HG02610 (cell line): Measurements from ENCODE around the gene PPBP.
"Not testable (repeated sequence)": the region's sequence is repeated elsewhere in the genome, so short reads cannot be mapped to it uniquely, and the experiment has no call there.

Source experiments
- ATAC-seq: cut with Tn5 transposase; IDR thresholded peaks from one replicate; pipeline ENCODE4 v1.9.1; 2021; ENCODE audit warnings: mild to moderate bottlenecking, moderate library complexity; ENCODE audit not compliant: unreplicated experiment

The PPBP gene

DNA sequence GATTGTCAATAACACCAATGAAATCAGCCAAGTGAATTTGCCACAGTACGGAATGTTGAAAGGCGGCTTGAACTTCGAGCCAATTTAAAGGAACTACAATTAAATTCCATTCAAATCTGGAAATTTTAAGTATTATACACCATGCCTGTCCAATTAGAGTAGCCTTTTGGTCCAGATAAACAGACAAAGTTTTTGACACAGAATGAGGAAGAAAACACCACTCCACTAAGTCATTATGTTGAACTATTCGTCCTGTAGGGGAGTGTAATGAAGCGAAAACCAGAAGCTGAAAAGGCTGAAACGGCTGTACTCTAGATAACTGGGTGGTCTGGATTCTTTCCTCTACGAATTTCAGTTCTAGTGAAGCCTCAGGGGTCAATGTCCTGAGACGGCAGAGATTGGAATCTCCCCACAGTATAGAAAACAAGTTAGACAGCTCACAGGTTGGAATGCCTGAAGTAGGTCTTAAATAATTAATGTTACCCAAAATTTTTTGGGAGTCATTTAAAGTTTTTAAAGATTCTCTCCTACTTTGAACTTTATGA lies 37.5 kb downstream of the PPBP start:
- ATAC-seq: not testable (repeated sequence)

DNA sequence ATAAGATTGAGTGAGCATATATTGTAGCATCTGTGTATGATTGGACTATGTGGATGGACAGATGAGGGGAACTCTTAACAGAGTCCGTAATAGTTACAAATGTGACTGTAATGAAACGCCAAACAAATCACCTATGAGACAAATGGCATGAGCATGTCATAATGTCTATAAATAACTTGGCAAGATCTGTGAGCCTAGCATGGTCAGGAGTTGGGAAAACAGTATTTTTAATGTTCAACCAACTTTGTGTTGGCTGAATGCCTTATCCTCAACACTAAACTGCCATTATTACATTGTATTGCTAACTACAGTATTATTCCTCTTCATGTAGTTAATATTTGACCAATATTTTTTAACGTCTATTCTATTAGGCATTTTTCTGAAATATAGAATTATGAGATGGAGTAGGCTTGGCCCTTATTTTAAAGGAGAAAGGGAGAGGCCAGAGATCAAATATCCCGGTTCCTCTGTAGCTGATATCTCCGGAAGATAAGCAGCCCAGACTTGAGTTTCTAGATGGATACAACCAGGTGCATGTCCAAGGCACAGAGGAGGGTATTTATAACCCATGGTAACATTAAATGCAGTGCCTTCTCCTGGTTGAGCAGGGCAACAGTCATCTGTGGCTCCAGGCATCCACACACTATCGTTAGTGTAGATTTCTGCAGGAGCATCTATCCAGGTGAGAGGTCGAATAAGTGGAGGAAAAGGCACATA lies 38.8 kb downstream of the PPBP start:
- no peak for ATAC-seq

DNA sequence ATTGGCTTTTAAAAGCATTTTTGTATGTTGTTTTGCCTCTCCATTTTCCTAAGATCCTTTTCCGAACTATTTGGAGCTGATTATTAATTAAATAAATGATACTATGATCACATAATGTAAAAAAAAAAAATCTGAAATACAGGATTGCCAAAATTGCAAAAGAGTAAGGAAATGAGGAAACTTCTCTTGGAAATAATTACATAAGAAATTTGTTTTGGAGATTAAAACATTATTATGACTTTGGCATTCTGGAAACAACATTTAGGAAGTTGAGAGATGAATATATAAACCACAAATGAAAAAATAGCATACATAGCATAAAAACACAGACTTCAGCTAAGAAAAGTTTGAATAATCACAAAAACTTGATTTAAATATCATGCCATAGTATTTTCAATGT lies 39.7 kb downstream of the PPBP start:
- ATAC-seq: no peak

DNA sequence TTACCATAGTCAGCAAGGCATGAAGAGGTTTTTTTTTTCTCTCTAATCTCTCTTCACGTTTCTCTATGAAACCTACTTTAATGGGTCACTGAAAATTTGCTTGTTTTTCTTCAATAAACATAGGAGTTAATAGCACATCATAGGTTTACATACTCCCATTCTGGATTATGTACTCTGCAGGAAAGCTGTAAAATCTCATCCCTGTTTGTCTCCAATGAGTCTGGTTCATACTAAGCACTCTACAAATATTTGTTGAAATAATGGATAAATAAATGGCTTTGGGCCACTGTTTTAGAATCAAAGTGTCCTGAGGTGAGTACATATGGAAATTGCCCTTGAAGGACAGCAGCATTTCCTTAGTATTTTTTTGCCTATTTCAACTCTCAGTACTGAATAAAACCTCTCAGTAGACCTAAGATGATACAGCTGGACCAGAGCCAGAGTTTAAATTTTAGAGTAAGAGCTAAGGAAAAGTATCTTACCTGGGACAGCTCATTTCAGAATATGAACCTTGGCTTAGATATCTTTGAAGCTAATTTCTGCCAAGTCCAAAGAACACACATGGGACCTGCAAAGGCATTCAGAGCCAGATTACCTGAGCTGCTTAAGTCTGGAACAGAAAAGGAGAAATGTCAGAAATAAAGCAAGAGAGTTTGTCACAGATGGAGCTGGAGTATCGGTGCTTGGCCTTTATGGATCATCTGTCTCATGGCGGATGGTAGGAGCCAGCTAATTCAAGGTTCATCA lies 40.6 kb downstream of the PPBP start:
- ATAC-seq: no peak

DNA sequence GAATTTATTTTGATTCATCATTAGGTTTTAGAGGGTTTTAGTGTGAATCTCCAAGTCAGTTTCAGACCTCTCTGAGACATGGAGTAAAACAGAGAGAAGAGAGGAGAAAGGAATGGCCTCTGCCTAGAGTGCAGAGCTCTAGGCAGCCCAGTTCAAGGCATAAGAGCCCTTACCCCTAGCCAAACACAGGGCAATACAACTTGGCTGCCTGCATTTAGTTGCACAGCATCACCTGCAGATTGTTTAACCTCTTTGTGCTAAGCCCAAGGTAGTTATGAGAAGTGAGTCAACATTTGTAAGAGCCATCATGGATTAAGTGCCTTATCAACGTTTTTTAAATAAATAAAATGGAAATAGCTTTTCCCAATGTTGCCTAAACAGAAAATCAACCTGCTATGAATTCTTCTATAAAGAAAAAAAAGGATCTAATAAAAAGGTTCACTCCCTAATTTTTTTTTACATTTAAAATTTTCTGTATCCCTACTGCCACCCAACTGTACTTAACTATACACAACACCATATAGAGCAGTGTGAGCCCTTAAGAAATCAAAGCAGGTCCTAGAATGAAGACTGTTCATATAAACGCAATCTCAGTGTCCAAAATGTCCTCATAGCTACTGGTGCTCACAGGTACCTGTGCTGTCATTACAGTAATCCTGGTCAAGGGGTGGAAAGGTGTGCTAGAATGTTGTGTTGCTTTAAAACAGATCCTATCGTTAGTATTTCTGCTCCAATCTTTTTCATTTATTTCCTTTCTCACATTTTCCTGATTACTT lies 42.1 kb downstream of the PPBP start:
- ATAC-seq: no peak

DNA sequence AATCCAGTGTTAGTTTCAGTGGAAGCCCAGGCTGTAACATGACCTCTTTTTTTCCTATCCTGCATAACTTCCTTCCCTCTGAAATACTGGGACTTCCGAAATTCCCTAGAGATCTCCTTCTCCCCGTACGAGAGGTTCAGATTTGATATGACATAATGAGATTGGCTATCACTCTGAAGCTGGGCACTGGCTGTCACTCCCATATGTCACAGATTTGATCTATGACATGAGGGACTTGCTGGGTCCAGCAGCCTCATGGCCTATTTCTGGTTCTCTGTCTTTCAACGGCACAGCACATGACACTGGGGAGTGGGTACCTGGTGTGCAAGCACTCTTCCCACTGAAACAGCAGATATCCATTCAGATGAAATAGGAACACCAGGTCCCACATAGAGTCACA lies 42.9 kb downstream of the PPBP start:
- no peak for ATAC-seq

DNA sequence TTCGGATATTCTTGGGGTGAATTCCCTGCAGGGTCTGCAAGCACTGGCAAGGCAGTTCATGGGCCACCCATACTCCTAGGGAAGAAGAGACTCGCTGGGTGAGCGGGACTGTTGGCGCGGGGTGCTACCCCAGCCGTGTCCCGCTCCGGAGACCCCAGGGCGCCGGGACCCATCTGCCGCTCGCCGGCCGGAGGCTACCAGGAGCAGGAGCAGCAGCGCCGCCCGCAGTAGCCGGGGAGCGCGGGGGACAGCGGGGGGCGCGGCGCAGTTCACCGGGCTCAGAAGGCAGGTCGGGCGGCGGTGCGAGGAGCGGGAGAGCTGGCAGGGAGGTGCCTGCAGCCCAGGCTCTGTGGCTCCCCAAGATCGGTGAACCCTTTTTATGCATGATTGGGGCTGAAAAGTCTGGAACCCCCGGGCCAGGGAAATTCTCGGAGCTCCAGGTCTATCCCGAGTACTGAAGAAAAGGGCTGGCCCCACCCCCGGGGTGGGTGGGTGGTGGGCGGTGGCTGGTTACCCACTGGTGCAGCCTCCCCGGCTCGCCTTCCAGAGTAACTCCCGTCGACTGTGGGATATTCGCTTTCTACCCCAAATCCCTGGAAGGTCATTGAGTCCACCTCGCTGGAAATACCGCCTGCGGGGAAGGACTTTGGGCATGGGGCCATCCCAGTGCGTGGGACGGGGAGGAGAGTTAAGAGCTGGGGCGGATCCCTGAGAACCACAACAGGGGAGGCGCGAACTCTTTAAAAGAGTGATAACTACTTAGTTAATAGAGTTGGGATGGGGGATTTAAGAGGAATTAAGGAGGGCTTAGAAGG lies 43.7 kb downstream of the PPBP start:
- ATAC-seq: no peak

DNA sequence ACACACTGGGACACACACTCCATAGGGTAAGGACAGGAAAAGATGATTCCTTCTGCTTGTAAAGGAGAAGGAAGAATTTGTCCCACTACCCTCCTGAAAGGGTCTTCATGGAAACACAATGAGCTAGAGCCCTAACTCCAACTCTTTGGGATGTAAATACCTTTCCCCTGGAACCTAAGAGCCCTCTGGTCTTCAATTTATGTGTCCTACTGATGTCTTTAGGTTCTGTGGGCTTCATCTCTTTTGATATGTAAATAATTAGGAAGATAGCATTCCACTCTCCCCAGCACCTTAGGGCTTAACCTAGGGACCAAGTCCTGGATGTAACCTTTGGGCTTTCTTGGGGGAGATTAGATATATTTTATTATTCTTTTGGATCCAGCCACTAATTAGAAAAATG lies 44.4 kb downstream of the PPBP start:
- ATAC-seq: no peak

DNA sequence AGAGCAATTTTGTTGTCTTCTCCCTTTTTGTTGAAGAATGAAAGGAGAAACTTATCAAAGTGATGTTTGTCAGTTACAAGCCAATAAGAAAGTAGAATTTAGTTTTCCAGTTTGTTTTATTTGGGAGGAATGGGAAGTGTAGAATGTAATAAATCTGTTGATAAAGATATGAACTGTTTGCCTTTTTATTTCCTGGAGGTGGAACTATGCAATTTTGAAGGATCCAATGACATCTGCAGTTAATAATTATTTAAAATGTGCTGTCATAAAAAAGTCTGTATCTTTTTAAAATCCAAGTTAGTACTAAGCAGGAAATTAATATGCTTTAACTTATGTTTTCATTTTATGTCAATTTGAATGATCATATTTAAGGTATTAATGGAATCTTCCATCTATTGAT lies 51.0 kb downstream of the PPBP start:
- no peak for ATAC-seq
